GM18508 (cell line): ENCODE data around the gene PTPRJ.
"Not testable (repeated sequence)": the region's sequence is repeated elsewhere in the genome, so short reads cannot be mapped to it uniquely, and the experiment has no call there.

ENCODE experiments used
- ATAC-seq: cut with Tn5 transposase; IDR thresholded peaks from one replicate; pipeline ENCODE4 v1.9.1; 2021; ENCODE audit warnings: moderate number of reproducible peaks; ENCODE audit not compliant: insufficient read depth, unreplicated experiment

The PTPRJ gene

GRCh38 chr11:48013269-48013901, 33.0 kb downstream of the PTPRJ start:
- no peak for ATAC-seq

DNA sequence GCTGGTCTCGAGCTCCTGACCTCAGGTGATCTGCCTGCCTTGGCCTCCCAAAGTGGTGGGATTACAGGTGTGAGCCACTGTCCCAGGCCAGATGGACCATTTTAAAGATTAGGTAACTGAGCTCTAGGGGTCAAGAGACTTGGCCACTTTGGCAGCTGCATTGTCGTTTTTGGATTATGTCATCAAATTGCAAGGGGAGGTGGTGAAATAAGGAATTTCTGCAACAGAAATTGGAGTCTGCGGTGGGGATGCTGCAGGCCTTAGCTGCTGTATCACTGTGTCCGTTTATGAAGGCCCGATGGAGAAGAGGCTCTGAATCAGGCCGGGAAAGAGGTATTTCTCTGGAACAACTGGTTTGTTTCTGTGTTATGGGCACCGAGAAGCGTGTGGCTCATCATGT, 34.6 kb downstream of the PTPRJ start:
- no peak for ATAC-seq

GRCh38 chr11:48017105-48017830, 36.9 kb downstream of the PTPRJ start:
- ATAC-seq = no peak

DNA sequence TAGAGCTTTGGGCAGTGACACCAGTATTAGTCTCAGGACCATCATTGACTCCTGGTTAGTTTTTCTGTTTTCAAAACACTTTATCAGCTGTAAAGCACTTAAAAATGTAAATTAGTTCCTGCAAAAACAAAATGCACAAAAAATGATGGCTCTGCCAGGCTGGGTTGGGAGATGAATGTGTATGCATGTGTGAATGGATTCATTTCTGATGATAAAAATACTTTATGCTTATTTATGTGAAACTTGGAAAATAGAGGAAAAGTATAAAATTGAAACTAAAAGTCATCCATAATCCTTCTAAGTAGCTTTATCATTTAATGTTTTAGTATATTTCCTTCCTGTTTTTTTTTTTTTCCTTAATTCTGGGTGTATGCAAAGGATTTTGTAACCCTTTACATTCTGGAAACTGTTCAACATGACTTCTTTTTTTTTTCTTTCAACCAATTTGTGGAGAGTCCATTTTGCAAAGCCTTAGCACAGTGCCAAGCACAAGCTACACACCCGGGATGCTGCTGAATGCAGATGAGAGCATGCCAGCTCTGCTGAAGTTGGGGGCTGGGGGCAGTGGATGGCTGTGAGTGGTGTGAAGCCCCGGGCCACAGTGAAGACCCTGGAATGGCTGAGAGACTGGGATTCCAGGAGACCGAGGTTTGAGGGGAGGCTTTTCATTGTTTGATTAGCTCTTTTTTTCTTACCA, 37.6 kb downstream of the PTPRJ start:
- ATAC-seq = no peak

DNA sequence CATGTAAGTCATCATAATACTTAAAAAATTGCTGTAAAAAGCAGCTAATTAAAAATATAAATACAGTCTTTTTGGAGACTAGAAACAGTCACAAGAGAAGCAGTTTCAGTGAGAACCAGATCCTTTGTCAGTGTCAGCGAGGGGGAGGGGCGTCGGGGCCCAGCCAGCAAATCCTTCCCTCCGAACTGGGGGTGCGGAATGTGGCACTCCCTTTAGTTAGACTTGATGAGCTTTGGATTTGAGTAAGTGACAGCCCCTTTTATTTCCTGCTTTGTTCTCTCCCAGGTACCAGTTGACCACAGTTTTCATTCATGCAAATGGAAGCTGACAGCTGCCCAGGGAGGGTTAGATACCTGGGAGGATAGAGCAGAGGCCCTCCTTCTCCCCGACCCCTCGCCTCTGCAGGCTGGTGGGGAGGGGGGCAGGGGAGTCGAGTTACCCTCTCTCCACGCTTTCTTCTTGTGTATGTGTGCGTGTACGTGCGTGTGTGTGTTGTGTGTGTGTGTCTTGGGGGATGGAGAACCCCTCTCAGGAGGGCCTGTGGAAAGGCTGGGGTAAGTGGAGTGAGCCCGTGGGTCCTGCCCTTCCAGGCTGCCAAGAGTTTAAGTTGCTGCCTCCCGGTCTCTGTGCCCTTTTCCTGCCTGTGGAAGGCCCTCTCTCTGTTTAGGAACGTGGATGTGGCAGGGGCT, 38.3 kb downstream of the PTPRJ start:
- no peak for ATAC-seq

- ATAC-seq = no peak
These were observed 38.8 kb downstream of the PTPRJ start for GRCh38 chr11:48019217-48019584.

DNA sequence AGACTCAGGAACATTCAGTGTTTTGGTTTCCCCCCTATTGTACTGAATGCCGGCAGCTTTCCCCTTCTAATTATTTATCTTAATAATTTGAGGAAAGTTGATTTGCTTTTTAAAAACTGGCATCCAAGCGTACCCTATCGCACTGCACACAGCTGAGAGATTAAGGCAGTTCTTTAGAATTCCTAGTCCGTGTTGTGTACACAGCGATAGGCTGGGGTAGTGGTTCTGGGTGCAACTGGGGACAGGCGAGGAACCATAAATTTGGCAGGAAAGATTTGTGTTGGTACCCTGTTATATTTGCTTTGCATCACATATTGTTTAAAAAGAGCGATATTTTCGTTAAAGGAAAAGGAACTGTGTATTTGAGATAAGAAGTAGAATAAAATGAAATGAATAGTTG, 39.2 kb downstream of the PTPRJ start:
- ATAC-seq = no peak

DNA sequence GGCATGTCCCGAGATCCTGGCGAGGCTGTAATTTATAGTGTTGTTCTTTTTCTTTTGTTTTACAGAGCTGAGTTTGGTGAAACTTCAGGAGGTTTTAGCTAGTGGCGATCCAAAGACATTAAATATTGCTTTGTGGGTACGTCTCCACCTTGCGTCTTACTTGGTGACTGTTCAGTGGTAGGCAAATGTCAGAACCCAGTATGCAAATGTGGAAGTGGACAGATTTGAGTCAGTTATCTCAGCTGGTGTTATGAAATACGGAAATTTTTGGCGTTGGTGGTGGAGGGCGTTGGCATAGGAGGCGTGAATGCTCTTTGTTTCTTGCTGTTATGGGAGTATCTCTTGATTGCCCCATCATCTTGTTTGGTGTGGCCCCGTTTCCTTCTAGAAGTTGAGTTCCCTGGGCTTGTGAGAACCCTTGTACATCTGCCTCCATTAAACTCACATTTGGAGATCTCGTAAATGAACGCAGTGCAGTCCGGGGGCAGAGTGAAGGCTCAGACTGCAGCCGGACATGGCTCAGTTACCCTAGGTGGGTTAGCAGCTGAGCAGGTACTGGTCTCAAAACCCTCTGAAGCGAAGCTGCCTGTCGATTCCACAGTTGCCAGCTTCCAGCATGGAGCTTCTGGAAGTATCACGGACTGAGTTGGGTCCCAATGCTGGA, 39.9 kb downstream of the PTPRJ start:
- ATAC-seq = no peak

DNA sequence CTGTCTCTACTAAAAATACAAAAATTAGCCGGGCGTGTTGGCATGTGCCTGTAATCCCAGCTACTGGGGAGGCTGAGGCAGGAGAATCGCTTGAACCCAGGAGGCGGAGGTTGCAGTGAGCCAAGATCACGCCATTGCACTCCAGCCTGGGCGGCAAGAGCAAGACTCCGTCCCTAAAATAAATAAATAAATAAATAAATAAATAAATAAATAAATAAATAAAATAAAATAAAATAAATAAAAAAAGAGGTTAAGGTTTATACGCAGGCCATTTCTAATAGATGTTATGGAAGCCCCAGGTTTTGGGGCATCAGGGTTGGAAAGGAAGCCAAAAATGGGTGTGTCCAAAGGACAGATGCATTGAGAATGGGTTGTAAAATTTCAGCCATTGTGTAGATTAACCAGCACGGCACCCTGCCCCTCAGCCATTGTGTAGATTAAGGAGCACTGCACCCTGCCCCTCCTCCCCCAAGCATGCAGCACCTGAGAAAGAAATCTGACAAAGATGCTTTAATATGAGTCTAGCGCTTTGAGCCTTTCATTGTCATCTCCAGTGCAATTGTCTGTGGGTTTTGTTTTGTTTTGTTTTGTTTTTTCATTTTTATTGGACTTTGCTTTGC, 41.0 kb downstream of the PTPRJ start:
- ATAC-seq = not testable (repeated sequence)

DNA sequence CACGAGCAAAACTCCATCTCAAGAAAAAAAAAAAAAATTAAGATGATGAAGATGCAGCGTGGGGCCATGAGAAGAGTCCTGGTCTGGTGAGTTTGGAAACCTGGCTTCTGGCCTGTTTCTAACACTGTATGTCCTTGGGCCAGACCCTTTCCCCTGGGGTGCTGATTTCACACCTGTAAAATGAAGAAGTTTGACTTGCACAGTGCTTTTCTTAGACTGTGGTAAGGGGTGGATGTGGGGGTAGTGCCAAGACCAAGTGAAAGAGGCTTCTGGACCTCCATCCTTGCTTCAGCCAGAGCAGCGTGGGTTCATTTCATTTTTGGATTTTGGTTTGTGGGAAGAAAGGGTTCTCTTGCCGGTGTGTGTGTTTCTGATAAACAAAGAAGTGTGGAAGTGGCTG, 42.1 kb downstream of the PTPRJ start:
- no peak for ATAC-seq

DNA sequence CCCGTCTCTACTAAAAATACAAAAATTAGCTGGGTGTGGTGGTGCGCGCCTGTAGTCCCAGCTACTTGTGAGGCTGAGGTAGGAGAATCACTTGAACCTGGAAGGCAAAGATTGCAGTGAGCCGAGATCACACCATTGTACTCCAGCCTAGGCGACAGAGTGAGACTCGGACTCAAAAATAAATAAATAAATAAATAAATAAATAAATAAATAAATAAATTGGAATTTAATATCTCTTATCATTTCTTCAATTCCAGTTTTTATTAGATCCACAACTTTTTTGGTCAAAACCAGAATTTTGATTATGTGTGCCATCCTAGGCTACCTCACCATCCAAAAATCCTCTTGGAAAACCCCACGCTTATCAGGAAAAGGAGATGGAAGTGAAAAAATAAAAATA, 43.2 kb downstream of the PTPRJ start:
- ATAC-seq = not testable (repeated sequence)

DNA sequence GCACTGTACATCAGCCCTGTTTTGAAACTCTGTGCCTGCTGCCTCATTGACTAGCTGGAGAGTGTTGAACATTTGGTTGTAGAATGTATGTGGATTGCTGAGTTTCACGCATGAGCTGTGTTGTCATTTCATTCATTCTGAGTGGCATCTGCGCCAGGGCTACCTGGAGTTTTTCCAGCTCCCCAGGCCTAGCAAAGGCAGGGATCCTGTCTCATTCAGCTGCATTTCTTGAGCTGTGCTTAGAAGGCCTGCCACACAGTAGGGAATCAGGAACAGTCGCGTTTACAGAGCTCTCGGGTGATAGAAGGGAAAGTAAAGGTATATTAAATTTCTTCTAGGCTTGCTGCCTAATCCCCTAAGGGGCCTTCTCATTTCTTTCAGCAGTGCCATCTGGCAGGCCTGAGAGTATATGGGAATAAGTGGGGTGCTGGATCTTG, 44.3 kb downstream of the PTPRJ start:
- no peak for ATAC-seq

DNA sequence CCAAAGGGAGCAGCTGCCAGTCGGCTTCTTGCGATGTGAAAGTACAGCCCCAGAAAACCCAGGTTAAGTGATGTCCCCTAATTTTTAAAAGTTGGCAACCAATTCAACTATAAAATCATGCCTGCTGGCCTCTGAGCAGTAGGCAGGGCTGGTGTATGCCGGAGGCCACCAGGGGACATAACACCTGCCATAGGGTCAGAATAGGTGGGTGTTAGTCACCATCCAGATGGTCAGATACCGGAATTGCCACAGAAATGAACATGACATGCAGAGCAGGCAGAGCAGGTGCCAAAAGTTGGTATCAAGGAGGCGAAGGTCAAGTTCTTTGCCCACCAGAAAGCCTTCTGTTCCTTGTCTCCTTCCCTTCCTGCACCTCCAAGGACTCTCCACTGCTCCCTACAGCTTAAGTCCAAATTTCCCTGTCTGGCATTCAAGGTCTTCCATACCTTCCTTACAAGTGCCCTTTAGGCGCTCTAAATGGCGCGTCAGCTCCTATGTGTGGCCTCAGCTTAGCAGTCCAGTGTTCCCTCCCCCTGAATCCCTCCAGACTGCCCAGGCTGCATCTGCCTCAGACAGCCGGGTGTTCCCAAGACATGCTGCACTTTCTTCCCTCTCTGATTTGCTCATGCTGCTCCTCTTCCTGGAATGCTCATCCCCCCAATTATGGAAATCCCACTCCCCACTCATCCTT, 45.1 kb downstream of the PTPRJ start:
- no peak for ATAC-seq

DNA sequence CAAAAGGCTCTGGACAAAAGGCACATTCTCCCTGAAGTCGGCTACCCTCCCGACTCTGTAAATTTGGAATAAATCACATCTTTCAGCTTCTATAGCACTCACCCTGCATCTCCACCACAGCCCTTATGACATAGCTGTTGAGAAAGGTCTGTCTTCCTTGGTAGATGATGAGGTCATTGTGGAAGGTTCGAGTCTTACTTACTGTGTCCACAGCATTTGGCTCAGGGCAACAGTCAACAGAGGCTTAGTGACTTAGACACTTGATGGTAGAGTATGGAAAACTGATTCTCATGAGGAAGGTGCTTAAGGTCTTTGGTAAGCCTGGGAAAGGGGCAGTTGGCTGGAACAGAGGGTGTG, 45.6 kb downstream of the PTPRJ start:
- ATAC-seq = no peak

DNA sequence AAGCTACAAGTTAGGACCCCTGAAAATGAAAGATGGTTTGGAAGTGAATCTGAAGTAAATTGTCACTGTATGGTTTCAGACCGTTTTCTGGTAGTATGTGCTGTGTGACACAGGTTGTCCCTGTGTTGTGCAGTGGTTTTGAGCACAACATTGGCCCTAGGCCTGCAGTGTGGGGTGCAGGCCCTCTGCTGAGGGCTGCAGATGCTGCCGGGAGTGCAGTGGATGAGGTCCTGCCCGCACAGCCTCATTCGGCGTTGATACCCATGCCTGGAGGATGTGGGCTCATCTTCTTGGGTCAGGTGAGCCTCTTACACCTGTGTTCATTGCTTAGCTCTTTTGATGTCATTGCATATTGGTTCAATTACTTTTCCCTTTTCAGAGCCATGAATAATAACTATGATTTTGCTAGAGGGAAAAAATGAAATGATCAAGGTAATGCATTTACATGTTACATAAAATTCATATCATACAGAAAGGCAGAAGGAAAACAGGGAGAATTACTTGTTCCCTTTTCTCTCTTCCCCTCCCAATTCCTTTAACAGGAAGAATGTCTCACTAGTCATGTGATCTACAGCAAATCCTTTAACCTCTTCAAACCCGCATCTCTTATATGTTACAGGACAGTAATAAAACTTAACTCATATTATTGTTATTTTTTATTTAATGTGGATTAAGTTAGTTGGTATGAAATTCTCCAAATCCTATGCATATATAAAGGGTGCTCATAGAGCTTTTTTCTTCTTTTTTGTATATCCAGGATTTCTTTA, 48.7 kb downstream of the PTPRJ start:
- no peak for ATAC-seq

GRCh38 chr11:48029681-48030290, 49.4 kb downstream of the PTPRJ start:
- no peak for ATAC-seq

DNA sequence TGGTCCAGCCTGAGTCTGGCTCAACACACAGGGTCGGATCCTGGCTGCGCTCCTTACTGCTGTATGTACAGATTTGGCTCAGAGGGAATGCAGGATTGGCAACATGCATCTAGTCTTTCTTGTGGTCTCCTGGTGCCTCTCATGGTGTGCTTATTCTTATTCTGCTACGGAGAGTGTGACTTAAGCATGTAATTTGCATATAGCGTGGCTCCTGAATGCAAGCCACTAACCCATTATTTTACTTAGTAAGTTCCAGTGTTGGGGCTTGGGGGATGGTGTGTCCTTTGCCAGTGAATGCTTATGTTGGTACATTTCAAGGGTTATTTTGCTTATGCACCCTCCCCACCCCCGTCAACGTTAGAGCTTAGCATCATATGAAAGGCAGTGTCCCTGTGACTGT, 51.2 kb downstream of the PTPRJ start:
- ATAC-seq = no peak

DNA sequence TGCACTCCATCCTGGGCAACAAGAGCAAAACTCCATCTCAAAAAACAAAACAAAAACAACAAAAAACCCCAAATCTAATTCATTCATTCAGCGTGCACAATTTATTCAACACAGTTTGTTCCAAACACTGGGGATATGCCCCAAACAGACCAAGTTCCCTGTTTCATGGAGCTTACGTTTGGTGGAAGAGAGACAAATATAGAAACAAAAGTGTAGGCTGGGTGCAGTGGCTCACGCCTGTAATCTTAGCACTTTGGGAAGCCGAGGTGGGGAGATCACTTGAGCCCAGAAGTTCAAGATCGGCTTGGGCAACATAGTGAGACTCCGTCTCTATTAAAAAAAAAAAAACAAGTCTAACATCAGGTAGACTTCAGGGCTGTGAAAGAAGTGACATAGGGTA, 52.4 kb downstream of the PTPRJ start:
- no peak for ATAC-seq
